Stimulated activated CD4-positive, alpha-beta T cell treated with anti-CD3 and anti-CD28 coated beads, TNF-alpha, amount 100 ng/mL, for 24 hours (primary cell): ENCODE data around the gene ROBO1.

Source experiments
- DNase-seq, 3 experiments: peaks; one replicate each; pipeline ENCODE4 v3.0.0-alpha.2; 2020; ENCODE audit warnings: low read depth in 3 of 3

ROBO1 gene

DNA sequence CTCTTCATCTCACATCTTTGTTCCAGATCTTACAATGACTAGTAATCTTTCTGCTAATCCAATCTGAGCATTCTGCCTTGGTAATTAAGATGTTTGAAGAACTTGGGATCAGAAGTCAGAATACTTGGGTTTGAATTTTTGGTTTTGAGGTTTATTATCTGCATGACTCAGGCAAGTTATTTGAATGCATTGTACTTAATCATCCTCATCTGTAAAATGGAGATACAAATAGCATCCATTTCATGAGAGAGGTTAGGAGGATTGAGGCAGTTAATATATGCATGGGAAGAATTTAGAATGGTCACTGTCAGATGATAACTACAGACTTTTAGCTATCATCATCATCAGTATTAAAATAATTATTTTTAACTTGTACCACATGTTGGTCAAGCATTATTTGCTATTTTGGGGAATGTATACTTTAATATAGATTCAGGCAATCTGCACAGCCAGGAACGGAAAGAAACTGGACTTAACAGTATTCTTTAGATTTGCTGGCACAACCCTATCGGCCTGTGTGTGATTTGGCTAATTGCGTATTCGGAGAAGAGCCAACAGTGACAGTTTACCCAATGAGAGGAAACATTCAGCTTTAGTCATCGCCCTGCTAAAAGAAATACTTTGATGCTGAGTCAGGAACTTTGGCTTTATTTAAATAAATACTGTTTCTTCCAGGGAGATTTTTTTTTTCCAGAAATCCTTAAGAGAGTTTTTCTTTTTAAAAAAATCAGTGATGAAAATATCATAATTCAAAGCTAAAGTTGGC lies 600.0 kb downstream of the ROBO1 start:
- no peak for DNase-seq

DNA sequence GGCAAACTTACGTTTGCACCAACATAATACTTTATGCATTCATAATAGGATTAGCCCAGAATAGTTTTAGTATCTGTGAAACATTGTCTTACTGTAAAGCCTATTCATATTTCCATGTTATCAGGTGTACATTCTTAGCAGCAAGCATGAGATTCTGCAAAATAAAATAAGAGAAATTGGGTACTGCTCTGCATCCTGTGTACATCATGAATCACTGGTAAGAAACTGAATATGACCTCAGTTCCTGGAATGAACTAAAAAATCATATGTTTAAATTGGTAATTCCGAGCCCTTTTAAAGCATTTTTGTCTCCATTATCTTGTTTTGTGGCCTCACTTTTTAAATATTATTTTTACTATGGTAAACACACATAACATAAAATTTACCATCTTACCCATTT lies 605.1 kb downstream of the ROBO1 start:
- no peak for DNase-seq

DNA sequence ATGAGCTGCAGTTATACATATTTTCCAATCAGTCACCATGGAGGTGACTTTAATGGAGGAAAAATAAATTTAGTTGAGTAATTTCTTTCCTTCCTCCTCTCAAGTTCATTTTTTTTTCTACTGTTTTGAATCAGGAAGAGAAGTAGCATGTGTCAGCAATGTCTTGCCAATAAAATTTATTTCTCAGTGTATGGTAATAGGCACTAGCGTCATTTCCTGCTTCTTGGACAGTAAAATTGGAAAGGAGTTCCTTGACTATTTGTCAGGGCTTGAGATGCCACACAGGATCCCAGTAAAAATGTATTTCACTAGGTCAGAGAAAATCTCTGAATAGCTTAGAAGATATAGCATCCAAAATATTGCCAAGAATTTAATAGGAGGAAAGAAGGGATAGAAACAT lies 605.9 kb downstream of the ROBO1 start:
- no peak for DNase-seq

DNA sequence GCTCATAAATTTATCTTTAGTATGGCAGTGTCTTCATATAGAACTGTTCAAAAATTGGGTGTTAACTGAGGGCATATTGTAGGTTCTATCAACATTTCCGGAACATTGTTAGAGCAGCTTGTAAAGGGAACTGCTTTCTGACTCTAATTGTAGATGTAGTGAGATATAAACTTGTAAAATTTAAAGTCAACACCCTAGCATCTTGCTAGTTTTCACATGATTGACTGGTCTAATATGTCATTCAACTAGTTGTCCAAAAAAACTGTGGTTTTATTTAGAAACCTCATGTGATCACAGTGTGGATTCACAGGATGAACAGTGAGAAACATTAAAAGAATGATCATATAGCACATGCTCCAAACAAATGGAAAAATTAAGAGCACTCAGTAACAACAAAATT lies 607.4 kb downstream of the ROBO1 start:
- no peak for DNase-seq

DNA sequence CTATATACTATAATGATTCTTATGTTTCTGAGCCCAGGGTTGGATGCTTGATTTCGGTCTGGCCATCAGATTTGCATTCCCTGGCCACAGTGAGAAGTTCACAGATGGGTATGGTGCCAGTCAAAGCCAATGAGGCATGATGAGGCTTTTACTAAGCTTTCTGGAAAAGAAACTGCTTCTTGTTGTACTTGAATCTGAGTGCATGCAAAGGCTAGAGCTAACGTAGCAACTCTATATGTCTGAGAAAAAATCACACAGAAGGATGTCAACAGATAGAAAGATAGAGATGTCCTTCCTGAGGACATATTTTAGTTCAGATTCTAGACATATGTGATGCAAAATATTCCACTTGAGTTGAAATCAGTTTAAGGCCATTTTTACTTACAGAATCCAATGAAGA lies 608.1 kb downstream of the ROBO1 start:
- DNase-seq: no peak

DNA sequence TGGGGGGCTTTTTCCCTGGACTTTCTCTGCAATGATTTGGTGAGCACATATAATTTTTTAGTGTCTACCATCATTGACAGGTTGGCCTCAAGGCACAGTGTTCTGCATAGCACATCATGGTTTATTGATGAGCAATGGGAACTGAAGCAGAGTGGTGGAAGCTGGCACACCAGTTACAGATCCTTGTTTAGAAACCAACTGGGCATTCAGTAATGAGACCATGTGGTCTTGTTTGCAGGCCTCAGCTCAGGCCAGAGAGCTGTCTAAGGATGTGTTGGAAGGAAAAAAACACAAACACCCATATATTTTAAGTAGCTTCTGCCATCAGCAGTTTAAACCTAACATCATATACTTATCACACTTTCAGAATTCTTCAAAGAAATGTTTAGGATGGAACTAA lies 610.6 kb downstream of the ROBO1 start:
- no peak for DNase-seq

DNA sequence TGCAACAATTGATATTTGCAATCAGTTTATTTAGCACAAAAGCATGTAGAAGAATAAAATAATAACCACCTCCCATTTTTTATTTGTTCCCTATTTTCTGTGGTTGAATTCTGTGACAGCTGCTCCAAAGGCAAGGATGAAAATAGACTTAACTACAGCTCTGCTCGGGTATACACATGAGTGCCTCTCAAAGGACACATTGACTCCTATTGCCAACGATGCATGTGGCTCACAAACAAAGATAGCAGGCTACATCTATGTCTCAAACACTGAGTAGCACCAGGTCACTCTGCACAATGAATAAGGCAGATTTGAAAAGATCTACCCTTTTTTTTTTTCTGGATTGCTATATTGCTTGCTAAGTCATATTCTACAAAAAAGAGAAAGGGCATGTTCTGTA lies 612.9 kb downstream of the ROBO1 start:
- no peak for DNase-seq

DNA sequence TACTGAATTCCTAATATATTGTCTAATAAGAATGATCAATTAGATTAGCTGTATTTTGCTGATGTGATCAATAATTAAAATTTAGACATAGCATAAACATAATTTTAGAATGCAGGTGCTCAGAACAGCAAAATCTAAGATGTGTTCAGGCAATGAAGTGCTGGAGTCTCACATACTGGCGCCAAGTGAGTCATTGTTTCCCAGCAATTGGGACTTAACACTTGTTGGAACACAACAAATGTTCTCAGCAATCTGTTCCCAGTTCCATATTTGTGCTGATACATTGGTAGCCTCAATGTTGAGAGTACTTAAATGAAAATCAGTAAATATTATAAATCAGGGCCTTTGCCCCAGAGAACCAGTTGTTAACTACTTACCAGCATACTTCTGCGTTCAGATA lies 619.0 kb downstream of the ROBO1 start:
- DNase-seq: no peak

DNA sequence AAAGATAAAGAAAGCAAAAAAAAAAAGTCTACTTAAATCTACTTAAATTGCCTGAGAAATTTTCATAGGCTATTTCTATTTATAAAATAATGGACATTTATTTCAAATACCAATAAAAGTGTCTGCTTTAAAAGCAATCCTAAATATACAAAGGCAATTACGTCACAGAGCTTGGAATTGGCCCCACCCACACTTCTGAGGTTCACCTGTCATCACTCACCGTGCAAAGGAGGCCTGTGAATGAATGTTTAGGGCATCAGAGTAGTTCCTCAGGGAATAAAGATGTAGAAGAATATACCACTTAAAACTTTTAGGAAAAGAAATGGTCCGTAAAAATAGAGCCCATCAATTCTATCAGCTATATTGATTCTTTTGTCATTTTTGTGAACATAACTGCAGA lies 621.8 kb downstream of the ROBO1 start:
- no peak for DNase-seq

DNA sequence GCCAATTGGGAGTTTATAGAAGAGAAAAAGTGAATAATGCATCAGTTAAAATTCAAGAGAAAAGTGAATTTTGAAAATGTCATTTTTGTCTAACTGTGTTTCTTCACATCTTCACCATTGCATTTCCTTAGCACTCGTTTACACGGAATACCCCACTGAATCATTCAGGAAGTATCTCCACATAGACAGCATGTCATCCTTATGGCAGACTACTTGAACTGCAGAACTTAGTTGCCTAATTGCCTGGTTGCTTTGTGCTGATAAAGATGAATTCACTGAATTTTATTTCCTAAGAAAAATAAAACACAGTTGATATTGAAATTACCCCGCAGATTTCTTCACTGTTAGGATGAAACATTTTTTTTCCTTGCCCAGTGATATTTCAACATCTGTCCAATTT lies 627.1 kb downstream of the ROBO1 start:
- DNase-seq: no peak

DNA sequence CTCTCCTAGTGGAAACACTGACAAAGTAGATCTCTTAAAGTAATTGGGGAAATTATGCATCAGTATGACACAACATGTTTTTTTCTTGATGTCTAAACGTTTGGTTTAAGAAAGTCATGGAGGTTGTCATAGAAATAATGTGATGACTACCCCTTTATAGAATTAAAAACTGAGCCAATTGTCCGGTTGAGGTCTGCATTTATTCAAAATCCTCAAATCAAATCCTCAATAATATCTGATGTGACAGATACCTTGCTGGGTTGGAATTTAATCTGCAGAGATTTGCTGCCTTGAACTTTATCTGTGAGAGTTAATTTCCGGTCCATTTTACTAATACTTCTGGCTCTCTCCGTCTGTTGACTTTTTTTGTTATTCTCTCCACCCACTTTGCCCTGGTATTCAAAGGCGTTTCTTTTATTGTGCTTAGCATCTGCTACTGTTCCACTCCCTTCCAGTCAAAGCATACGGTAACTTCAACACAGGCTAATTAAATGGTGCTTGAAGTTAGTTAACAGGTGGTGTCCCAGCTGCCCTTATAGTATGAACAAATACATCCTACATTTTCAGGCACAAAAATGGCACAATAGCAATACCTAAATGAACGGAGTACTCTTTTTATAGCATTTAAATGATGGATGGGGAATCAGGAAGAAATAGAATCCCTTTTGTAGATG lies 628.3 kb downstream of the ROBO1 start:
- no peak for DNase-seq

DNA sequence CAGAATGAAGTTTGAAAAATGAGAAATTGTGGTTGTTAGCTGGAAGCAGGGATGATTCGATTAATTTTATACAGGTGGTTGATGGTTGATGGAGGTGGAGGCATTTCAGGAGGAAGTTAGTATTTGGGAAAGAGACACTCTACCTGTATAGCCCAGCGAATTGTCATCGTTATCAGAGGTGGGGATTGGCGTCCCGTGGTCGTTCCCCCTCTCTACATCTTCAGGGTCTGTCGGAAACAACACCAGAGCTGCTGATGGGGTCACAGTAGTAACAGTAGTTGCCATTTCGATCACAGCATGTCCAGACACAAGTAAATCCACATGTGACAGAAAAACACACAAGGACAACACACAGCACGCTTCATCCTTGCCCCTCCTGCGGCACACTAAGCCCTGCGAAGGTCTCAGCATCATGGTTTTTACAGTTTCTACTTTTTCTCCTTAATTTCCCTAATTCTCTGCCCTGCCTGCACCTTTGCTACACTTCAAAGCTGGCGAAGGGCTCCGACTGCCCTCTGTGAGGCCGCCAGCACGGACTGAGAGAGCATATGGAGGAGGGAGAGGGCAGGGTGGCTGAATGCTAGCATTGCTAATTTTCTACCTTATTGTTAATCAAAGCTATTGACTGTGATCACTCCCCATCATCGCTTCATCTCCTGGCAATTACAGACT lies 642.3 kb downstream of the ROBO1 start:
- DNase-seq: no peak

DNA sequence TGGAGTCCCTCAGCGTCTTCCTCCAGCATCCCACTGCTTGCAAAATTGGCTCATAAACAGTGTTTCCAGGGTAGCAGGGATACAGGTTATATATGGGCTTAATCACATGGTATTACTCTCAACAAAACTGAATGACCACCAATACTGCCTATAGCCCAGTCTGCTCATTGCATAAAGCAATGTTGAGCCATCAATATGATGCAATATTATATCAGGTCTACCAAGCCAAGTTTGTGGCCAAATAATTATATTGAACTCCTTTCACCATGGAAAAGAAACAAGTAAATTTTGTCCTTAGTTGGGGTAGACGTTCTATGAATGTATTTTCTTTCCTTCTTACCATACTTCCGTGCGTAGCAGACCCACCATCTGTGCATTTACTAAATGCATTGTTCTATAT lies 652.3 kb downstream of the ROBO1 start:
- no peak for DNase-seq

DNA sequence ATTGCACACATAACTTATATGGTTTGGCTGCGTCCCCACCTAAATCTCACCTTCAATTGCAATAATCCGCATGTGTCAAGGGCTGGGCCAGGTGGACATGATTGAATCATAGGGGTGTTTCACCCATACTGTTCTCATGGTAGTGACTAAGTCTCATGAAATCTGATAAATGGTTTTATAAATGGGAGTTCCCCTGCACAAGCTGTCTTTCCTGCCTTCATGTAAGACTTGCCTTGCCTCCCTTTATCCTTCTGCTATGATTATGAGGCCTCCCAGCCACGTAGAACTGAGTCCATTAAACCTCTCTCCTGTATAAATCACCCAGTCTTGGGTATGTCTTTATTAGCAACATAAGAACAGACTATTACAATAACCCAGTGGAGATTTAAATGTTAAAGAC lies 653.9 kb downstream of the ROBO1 start:
- no peak for DNase-seq

DNA sequence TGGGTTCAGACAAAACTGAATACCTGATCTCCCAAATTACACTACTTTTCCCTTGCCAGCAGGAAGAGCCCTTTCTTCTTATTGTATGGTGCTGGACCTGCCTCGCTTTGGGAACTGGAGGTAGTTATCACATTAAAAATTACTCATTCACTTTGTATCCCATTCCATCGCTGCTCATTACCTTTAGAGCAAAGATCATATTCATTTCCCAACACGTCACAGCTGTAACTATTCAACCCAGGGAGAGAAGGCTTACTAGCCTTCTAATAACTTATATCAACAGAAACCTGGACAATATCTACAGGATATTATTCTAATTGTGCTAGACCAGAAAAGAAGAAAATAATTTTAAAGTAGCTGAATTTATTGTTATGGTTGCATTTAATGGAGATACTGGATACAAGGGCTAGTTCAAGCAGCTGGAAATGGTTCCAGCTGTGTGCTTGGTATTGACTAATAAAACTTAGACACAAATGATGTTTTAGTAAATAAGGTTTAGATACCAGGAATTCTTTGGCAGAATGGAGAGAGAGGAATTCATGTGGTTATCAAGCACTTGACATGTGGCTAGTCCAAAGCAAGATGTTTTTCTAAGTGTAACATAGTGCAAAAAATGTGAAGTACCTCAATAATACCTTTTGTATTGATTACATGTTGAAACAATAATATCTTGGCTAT lies 656.3 kb downstream of the ROBO1 start:
- DNase-seq: no peak

DNA sequence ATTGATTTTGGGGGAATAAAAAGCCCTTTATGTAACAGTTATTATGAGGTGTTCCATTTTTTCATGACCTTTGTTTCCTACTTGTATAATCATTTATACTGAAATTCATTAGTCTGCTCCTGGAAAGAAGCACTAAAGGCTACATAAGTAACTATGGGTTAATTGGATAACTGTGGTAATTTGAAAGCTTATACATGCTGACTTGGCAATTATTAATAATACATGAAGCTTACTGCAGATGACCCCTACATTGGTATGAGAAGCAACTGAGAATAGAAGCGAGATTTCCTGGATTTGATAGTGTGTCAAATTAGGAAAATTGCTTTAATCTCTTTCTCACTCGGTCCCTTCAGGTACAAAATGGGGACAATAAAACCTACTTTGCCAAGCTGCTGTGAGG lies 658.0 kb downstream of the ROBO1 start:
- no peak for DNase-seq

DNA sequence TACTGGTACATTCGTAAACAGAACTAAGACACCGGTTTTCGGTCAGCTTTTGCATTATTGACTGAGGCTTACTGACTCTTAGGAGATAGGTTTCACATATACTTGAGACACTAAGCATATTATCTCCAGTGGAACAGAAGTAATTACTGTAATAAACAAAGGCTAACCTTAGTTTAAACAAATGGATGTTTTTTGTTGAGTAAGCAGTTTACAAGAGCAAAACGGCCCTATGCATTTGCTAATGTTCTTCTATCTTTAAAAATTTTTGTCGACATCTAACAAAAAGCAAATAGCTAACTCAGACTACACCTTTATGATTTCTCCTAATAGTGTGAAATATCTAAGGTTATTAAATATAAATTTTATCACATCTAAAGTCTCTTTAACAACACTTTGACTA lies 664.5 kb downstream of the ROBO1 start:
- DNase-seq: no peak

DNA sequence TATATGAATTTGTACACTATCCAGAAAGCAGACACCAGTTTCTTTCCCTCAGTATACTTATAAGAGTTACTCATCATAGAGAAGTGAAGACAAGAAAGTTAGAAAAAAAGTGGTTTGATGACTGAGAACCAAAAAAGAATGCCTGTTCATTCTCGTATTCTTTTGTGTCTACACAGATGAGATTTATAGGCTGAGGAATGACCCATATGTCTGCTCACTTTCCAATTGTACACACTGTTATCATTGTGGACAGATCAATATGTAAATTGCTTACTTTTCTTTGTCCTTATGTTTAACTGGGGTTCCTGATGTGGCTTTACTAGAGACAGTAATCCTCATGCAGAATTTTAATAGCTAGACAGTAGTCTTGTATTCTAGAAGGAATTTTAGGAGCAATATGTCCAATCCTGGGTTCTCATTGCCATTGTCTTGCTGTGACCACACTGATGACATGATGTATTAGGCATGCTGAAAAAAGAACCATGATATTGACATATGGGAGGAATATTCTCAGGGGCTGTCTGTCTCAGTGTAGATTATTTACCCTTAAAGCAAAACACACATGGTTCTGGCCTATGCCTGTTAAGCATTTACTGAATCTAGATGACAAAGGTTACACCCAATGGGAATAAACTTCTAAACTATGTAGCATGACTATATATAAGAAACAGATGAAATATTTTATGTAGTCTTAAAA lies 669.7 kb downstream of the ROBO1 start:
- DNase-seq: no peak

DNA sequence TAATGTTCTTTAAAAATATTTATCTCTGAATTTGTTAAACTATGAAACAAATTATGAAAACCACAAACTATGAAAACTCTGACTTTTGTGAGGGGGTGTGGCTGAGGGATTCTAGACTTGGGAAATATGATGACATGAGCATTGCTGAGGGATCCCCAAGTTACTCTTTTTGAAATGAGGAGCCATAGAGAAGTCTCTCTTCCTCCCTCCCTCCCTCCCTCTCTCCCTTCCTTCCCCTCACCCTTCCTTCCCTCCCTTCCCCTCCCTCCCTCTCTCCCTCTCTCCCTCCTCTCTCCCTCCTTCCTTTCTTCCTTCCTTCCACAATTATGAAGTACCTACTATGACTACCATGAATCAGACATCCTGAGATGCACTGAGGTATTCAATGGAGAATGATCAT lies 673.1 kb downstream of the ROBO1 start:
- no peak for DNase-seq

DNA sequence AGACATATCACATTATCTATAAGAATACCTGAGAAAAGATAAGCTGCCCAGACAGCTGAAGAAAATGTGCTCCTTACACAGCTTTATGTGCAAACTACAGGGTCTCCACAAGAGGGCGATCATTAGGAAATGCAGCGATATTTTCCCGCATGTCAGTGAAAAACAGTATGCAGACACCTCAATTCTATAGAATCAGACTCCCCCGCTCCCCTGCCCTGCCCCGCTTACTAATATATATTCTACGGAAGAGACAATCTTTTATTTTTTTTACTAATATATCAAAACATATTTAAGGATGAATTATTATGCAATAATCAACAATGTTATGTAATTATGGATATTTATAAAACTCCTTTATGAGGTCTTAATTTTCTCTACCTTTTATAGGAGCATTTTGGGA lies 681.3 kb downstream of the ROBO1 start:
- DNase-seq: no peak

DNA sequence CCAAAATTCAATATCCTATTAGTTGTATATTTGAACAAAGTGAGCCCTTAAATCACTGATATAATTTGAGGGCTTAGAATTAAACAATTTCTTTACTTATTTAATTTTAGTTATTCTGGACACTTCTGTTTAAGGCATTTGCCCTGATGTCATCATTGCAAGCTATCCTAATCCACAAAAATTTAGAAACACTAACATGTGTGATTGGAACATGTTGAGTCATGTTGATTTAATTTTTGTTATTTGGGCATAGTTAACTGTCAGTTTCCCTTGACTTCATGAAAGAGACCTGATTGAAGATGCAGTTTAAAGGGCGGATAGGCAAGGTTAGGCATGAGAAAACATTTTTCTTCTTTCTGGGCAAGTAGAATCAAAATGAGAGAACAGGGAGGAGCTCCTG lies 682.6 kb downstream of the ROBO1 start:
- DNase-seq: no peak

DNA sequence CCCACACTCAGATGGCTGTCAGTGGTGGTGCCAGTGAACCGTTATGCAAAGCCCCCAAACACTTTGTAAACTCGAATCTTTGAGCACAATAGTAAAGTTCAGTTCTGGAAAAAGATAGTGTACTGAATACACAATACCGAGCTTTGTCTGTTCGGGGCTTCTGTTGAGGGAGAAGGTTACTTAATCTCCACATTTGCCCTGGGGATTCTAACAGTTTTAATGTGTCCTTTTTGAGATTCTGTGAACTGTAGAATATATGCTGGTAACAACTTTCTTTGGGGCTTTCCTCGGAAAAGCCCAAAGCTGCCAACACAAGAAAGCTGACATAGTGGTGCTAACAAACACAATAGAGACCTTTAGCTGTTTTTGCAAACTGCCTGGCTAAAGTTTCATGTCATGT lies 686.5 kb downstream of the ROBO1 start:
- no peak for DNase-seq
